ENCODE results near the gene CFAP161. TPM values are rescaled to one million over a fixed set of nuclear protein-coding genes. Genes with fewer than 3 reads are reported as not detected.

The CFAP161 gene
- total RNA-seq, 1 experiment from 2014 or later, result not detected

DNA sequence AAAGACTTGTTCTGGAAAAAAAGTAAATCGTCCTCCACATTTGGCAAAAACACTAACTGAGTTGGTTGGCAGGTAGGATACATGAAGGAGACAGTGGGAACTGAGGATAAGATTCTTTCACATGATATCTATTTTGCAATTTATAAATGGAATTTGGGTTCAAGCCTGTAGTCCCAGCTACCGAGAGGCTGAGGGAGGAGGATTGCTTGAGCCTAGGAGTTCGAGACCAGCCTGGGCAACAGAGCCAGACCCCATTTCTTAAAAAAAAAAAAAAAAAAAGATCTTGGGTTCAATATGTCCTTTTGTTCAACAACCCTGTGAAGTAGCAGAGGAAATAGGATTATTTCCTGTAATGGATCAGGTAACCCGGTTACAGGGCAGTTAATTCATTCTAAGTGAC, 35.7 kb upstream of the CFAP161 start:
- Histone ChIP-seq H3K4me3 (no peak overlapping the region), H3K27ac (no peak overlapping the region), H3K27me3 (no peaks in the 10 kb centered on the region), H3K9me3 (replicated peaks) (no peaks in the 10 kb centered on the region), H3K36me3 (no peaks in the 10 kb centered on the region), H3K4me1 (no peaks in the 10 kb centered on the region)
- no peak for DNase-seq

DNA sequence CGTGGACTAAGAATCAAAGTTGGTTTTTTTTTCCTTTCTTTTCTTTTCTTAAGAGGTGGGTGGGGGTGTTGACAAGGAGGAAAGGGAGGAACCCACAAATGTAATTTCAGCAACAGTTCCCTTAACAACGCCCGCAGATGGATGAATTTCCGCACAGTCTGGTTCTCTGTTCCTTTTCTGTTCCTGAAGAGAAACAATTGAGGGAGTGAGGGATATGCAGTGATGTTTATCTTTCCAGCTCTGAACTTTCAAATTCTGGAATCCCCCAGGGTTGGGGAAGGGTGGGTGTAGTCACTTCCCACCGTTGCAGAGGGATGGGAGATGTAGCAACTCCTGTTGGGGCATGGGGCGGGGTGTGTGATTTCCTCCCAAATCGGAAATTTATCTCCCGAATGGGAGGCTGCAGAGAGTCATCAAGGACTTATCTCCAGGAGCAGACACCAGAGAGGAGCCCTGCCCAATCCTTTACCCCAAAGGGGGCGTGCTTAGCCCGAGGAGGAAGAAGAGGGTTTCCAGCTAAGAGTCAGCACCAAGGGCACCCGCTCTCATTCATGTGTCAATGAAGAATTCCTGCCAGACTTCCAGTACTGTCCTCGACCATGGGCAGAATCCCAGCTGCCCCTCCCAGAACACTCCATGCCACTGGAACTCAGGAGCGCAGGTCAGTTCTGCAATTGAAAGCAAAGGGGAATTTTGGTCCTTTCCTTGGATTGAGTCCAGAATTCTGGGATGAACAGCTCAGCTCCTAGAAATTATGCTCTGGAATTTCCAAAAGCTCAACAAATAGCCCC, 35.0 kb upstream of the CFAP161 start:
- no peaks in the 10 kb centered on the region for H3K27me3 ChIP-seq
- H3K36me3 ChIP-seq, result no peaks in the 10 kb centered on the region
- H3K4me3 ChIP-seq, result no peak overlapping the region
- DNase-seq, result no peak
- H3K9me3 ChIP-seq (replicated peaks), result no peaks in the 10 kb centered on the region
- H3K27ac ChIP-seq, result no peak overlapping the region
- H3K4me1 ChIP-seq, result no peaks in the 10 kb centered on the region

DNA sequence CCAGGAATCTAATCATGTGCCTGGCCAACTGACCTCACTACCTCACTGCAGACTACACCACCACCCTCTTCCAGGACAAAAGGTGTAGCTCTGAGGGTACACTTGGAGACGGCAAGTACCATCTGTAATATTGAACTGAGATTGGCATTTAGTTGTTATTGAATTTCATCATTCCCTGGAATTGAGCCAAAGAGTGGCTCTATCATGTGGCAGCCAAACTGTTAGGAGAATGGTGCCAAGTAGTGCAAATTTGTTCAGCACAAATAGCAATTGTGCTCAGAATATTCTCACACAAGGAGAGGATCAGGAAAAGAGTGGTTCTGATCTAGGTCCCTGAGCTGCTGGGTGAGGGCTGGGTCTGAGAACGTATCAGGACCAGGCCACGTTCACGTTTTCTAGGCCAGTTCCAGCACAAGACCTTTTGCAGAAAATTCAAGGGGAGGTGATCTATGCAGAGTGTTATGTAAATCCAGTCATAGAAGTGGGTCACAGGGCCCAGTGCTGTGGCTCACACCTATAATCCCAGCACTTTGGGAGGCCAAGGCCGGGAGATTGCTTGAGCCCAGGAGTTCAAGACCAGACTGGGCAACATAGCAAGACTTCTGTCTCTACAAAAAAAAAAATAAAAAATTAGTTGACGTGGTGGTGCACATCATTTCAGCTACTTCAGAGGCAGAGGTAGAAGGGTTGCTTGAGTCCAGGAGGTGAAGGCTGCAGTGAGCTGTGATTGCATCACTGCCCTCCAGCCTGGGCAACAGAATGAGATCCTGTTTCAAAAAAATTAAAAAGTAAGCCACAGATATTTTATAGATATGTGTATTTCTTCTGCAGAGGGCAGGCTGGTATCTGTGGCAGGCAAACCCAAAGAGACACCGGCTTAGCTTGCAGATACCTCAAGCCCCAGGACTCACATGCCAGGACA, 31.9 kb upstream of the CFAP161 start:
- DNase-seq, result no peak

GRCh38 chr15:81103857-81104256, 30.2 kb upstream of the CFAP161 start:
- Histone ChIP-seq H3K9me3 (replicated peaks) (no peaks in the 10 kb centered on the region), H3K4me3 (no peak overlapping the region)
- no peak for DNase-seq

More for the DNA sequence above, 31.9 kb upstream of the CFAP161 start:
- Histone ChIP-seq H3K36me3 (no peaks in the 10 kb centered on the region), H3K27me3 (no peaks in the 10 kb centered on the region), H3K4me1 (no peaks in the 10 kb centered on the region), H3K9me3 (replicated peaks) (no peaks in the 10 kb centered on the region), H3K27ac (no peak overlapping the region), H3K4me3 (no peak overlapping the region)

DNA sequence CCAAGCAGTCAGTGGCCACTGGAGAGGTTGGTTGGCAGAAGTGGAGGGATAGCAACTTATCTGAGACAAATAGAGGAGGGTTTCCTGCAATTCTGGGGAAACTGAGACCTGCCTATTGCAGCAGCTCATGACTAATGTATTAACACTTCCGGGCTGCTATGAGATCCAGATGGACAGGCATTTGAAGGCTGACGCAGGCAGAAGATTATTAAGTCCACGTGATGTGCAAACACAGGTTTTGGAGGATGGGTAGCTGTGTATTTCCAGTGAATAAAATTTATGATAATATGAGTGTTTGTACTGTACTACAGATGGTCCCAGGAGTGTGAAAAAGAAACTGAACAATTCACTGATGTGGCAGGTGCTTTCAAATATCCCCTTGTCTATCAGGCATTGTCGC, 28.5 kb upstream of the CFAP161 start:
- Histone ChIP-seq H3K4me3 (no peak overlapping the region), H3K9me3 (replicated peaks) (no peaks in the 10 kb centered on the region), H3K27me3 (no peaks in the 10 kb centered on the region), H3K36me3 (no peaks in the 10 kb centered on the region), H3K4me1 (no peaks in the 10 kb centered on the region), H3K27ac (no peak overlapping the region)
- DNase-seq, result no peak

More at GRCh38 chr15:81103857-81104256, 30.2 kb upstream of the CFAP161 start:
- no peaks in the 10 kb centered on the region for H3K27me3 ChIP-seq
- no peak overlapping the region for H3K27ac ChIP-seq
- no peaks in the 10 kb centered on the region for H3K4me1 ChIP-seq
- no peaks in the 10 kb centered on the region for H3K36me3 ChIP-seq

DNA sequence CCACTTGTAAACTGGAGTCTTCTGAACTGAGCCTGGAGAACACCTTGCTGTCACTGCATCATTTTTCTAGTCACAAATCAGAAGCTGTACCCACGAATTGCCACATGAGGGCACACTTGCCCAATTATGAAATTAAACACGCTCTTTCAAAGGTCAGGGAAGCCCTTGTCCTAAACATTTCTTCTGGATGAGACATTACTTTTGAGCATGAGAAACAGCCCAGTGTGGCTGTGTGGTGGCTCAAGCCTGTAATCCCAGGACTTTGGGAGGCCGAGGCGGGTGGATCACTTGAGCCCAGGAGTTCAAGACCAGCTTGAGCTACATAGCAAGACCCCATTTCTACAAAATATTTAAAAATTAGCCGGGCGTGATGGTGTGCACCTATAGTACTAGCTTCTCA, 27.5 kb upstream of the CFAP161 start:
- Histone ChIP-seq H3K4me1 (no peaks in the 10 kb centered on the region), H3K36me3 (no peaks in the 10 kb centered on the region), H3K27ac (no peak overlapping the region), H3K4me3 (no peak overlapping the region), H3K9me3 (replicated peaks) (no peaks in the 10 kb centered on the region), H3K27me3 (no peaks in the 10 kb centered on the region)
- DNase-seq, result peak; percentile 21 to 75

DNA sequence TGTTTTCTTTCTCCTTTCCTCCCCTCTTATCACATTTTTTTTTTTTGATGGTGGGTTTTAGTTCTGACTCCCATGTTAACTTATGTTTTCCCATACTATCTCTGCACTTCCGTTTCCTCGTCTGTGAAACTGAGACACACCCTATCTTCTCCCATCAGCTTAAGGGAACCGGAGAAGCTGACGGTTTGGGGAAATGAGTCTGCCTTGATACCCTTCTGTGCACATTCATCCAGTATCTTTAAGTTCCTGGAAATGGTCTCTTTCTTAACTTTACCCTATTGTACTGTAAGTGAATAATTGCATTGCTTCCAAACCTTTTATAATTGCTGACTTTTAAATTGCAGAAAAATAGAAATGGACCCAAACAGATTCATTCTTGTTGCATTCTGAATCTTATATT, 26.2 kb upstream of the CFAP161 start:
- H3K9me3 ChIP-seq (replicated peaks), result no peaks in the 10 kb centered on the region
- H3K4me1 ChIP-seq, result no peaks in the 10 kb centered on the region
- no peak for DNase-seq
- no peak overlapping the region for H3K27ac ChIP-seq
- H3K36me3 ChIP-seq, result no peaks in the 10 kb centered on the region
- H3K4me3 ChIP-seq, result no peak overlapping the region
- H3K27me3 ChIP-seq, result no peaks in the 10 kb centered on the region

DNA sequence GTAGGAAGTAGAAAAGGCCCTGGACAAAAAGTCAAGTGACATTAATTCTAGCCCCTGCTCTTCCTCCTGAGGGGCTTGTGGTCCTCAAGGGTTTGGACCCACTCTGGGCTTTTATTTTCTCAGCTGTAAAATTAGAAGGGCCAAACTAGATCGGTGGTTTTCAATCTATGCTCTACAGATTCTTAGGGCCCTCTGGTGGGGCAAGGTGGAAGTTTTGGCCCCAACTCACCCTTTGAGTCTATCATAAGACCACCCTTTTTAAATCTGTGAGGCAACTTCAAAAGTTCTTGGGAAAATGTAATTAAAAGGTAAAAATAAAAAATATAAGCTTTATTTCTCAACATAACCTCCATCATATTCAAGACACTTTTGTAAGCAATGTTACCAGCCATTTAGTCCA, 25.6 kb upstream of the CFAP161 start:
- H3K9me3 ChIP-seq (replicated peaks), result no peaks in the 10 kb centered on the region
- no peak overlapping the region for H3K27ac ChIP-seq
- DNase-seq, result peak in 1 of 2 experiments; percentile 31
- no peaks in the 10 kb centered on the region for H3K36me3 ChIP-seq
- H3K4me3 ChIP-seq, result no peak overlapping the region
- H3K4me1 ChIP-seq, result no peaks in the 10 kb centered on the region
- H3K27me3 ChIP-seq, result no peaks in the 10 kb centered on the region

- Histone ChIP-seq H3K9me3 (replicated peaks) (no peaks in the 10 kb centered on the region), H3K4me1 (no peaks in the 10 kb centered on the region), H3K27ac (no peak overlapping the region), H3K27me3 (no peaks in the 10 kb centered on the region), H3K36me3 (no peaks in the 10 kb centered on the region), H3K4me3 (no peak overlapping the region)
- no peak for DNase-seq
Measured at GRCh38 chr15:81111018-81111417, 23.1 kb upstream of the CFAP161 start.

DNA sequence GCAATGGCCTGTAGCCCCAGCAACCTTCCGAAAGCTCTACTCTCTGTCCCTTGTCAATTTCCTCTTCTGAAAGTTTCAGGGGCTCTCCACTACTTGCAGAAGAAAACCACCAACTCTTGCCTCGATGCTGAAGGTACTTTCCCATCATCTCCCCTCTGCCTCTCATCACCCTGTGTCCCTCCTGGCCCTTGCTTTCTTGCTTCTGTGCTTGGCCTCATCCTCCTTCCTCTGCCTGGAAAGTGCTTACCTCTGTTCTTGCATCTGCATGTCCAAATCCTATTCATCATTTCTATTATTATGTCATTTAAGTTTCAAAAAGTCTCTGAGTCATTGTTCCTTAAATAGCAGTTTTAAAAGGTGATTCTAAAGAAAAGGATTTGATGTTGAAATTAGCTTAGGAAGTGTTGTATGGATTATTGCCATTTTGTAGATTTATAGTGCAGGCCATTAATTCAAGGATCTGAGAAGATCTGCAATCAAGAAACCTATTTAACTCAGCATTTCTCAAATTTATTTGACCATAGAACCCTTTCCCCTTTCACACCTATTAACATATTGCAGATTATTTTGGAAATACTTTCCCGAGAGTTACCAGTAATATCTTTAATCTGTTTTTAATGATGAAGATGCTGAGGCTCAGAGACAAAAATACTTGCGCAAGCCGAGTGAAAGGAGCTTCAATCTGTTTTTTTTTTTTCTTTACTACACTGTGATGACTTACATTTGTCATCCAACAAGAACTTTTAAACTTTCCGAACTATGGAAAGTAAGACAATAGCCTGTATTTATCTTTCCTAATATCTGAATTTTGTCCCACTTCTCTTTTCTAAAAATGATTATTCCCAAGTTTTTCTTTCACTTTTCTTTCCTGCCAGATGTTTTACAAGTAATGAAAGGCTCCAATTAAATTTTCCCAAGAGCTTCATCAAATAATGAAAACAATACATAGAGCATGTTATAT, 22.3 kb upstream of the CFAP161 start:
- Histone ChIP-seq H3K4me3 (no peak overlapping the region), H3K27me3 (no peaks in the 10 kb centered on the region), H3K36me3 (no peaks in the 10 kb centered on the region), H3K27ac (no peak overlapping the region), H3K9me3 (replicated peaks) (no peaks in the 10 kb centered on the region), H3K4me1 (no peaks in the 10 kb centered on the region)
- DNase-seq, result no peak

GRCh38 chr15:81113204-81113657, 20.8 kb upstream of the CFAP161 start:
- no peak overlapping the region for H3K4me3 ChIP-seq
- no peak overlapping the region for H3K27ac ChIP-seq
- H3K4me1 ChIP-seq, result no peaks in the 10 kb centered on the region
- H3K27me3 ChIP-seq, result no peaks in the 10 kb centered on the region
- DNase-seq, result no peak
- no peaks in the 10 kb centered on the region for H3K9me3 ChIP-seq (replicated peaks)
- H3K36me3 ChIP-seq, result no peaks in the 10 kb centered on the region

DNA sequence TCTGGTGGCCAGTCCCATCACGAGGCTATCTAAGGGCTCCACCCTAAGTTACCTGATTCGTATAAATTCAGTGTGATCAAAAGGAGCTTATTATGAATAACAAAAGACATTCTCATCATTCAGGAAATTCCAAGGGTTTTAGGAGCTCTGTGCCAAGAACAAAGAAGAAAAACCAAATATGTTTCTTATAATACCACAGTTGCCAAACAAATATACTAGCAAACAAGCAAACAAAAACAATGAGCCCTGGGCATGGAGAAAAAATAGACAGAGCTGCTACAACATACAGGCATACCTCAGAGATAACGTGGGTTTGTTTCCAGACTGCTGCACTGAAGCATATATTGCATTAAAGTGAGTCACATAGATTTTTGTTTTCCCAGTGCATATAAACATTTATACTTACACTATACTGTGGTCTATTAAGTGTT, 20.2 kb upstream of the CFAP161 start:
- H3K27ac ChIP-seq, result no peak overlapping the region

DNA sequence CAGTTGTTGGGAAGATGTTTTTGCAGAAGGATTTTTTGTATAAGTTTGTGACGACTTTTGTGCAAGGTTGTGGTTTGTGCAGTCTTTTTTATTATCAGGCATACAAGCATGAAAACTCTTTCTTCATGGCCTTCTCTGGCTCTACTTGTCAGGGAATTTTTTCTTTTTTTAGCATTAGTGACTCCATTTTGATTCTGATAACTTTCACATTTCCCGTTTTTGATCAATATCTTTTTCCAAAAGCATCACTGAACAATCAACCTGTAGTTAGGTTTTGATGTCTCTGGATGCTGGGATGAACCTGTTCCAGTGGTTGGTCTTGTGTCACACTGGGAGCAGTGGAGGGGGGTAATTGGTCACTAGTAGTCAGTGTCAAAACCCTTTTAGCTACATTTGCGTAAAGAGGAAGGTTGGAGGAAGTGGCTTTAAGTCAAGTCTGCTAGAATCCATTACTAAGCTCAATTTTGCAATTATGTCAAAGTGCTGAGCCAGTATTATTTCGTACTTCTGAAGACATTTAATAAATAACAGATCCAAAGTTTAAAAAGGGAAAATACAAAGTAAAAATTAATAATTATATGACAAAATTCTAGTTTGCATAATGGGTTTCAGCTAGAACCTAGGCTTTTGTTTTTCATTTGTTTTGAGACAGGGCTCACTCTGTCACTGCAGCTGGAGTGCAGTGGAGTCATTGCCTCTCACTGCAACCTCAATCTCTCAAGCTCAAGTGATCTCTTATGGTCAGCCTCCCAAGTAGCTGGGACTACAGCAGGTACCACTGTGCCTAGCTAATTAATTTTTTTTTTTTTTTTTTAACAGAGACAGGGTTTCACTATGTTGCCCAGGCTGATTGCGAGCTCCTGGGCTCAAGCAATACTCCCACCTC, 18.8 kb upstream of the CFAP161 start:
- DNase-seq, result no peak
- Histone ChIP-seq H3K27me3 (no peaks in the 10 kb centered on the region), H3K4me3 (no peak overlapping the region), H3K9me3 (replicated peaks) (no peaks in the 10 kb centered on the region), H3K4me1 (no peaks in the 10 kb centered on the region), H3K36me3 (no peaks in the 10 kb centered on the region), H3K27ac (no peak overlapping the region)

More for the DNA sequence above, 20.2 kb upstream of the CFAP161 start:
- Histone ChIP-seq H3K36me3 (no peaks in the 10 kb centered on the region), H3K9me3 (replicated peaks) (no peaks in the 10 kb centered on the region), H3K27me3 (no peaks in the 10 kb centered on the region), H3K4me1 (no peaks in the 10 kb centered on the region), H3K4me3 (no peak overlapping the region)
- no peak for DNase-seq
